SU-DHL-6 (cell line): Measurements from ENCODE around the gene KDM1B.

ENCODE experiments used
- H2AFZ ChIP-seq: fragments of 200-600 bp; sonication (generic); 2 replicates; pipeline ENCODE4 v1.6.1; 2014; ENCODE audit warnings: low read depth, mild to moderate bottlenecking, moderate library complexity, mixed read lengths, antibody characterized with exemption, low read length; ENCODE audit not compliant: severe bottlenecking
- H3F3A ChIP-seq: fragments of 200-600 bp; shearing (Covaris generic); 2 replicates; pipeline ENCODE4 v1.6.0; 2016; ENCODE audit warnings: antibody characterized with exemption, mild to moderate bottlenecking; ENCODE audit not compliant: insufficient read depth
- H3K27ac ChIP-seq: fragments of 200-600 bp; sonication (generic); 2 replicates; pipeline ENCODE4 v1.5.1; 2016; ENCODE audit warnings: low read depth, mild to moderate bottlenecking, low read length, moderate library complexity, mixed read lengths
- H3K27me3 ChIP-seq: fragments of 200-600 bp; sonication (generic), shearing (Covaris generic); 2 replicates; pipeline ENCODE4 v1.6.0; 2014; ENCODE audit warnings: mild to moderate bottlenecking, low read length
- H3K36me3 ChIP-seq: fragments of 200-600 bp; sonication (generic); 2 replicates; pipeline ENCODE4 v1.6.1; 2014; ENCODE audit warnings: mild to moderate bottlenecking, low read length, mixed read lengths
- H3K4me2 ChIP-seq: fragments of 300-600, 200-600 bp; shearing (Covaris generic), sonication (generic); 2 replicates; pipeline ENCODE4 v1.6.0; 2014; ENCODE audit warnings: low read length, low read depth, mild to moderate bottlenecking; ENCODE audit not compliant: poor library complexity, severe bottlenecking
- H3K4me3 ChIP-seq: fragments of 200-600 bp; sonication (generic); 2 replicates; pipeline ENCODE4 v1.5.1; 2014; ENCODE audit warnings: antibody characterized with exemption, low read length, mild to moderate bottlenecking, mixed read lengths; ENCODE audit not compliant: insufficient read depth, poor library complexity, severe bottlenecking
- H3K79me2 ChIP-seq: fragments of 200-600 bp; sonication (generic); 2 replicates; pipeline ENCODE4 v1.6.1; 2014; ENCODE audit warnings: mild to moderate bottlenecking, low read length, moderate library complexity; ENCODE audit not compliant: insufficient read depth
- H3K9ac ChIP-seq: fragments of 200-600 bp; sonication (generic); 2 replicates; pipeline ENCODE4 v1.7.0; 2014; ENCODE audit warnings: mild to moderate bottlenecking, low read length
- H3K9me2 ChIP-seq: fragments of 200-600 bp; sonication (generic); replicated peaks from 2 replicates; pipeline ENCODE4 v1.6.1; 2014; ENCODE audit warnings: low read length; ENCODE audit not compliant: insufficient read depth
- H3K9me3 ChIP-seq: fragments of 200-600 bp; sonication (generic); 2 replicates; pipeline ENCODE4 v1.6.1; 2014; ENCODE audit warnings: low read length, mixed read lengths; ENCODE audit not compliant: insufficient read depth
- H4K20me1 ChIP-seq: fragments of 200-600 bp; sonication (generic); 2 replicates; pipeline ENCODE4 v1.6.1; 2014; ENCODE audit warnings: low read depth, mild to moderate bottlenecking, antibody characterized with exemption, low read length, moderate library complexity, mixed read lengths
- CTCF ChIP-seq: fragments of 200-600 bp; sonication (generic); IDR thresholded peaks from one replicate; pipeline ENCODE4 v1.5.1; 2017; ENCODE audit warnings: antibody characterized with exemption, mild to moderate bottlenecking, low read length, moderate library complexity; ENCODE audit not compliant: insufficient read depth, poor library complexity, severe bottlenecking
- EZH2phosphoT487 ChIP-seq: fragments of 200-600 bp; sonication (generic), shearing (Covaris generic); conservative IDR thresholded peaks from 2 replicates; pipeline ENCODE4 v1.6.1; 2018; ENCODE audit warnings: mild to moderate bottlenecking, antibody characterized with exemption, low read length, moderate library complexity, mixed read lengths

Gene KDM1B

GRCh38 chr6:18246205-18246604 is 91.0 kb downstream of the KDM1B start:
- TF ChIP-seq EZH2phosphoT487 = no peak
- no peak for TF ChIP-seq CTCF
- Histone ChIP-seq H3K9me2 (no peaks in the 10 kb centered on the region), H3K36me3 (peaks cover 96% of the 10 kb centered on the region), H3K9ac (no peak overlapping the region), H3F3A (peaks cover 60% of the 10 kb centered on the region), H3K27me3 (no peaks in the 10 kb centered on the region), H3K9me3 (no peaks in the 10 kb centered on the region), H3K4me3 (no peak overlapping the region), H3K79me2 (peaks cover 100% of the 10 kb centered on the region), H3K27ac (no peak overlapping the region), H3K4me2 (no peak overlapping the region), H2AFZ (no peak overlapping the region), H4K20me1 (peaks cover 86% of the 10 kb centered on the region)

- Histone ChIP-seq H4K20me1 (peaks cover 86% of the 10 kb centered on the region), H3K9me3 (no peaks in the 10 kb centered on the region), H2AFZ (no peak overlapping the region), H3K4me3 (no peak overlapping the region), H3K4me2 (no peak overlapping the region), H3K36me3 (peaks cover 96% of the 10 kb centered on the region), H3K79me2 (peaks cover 100% of the 10 kb centered on the region), H3K27ac (no peak overlapping the region), H3K27me3 (no peaks in the 10 kb centered on the region), H3K9me2 (no peaks in the 10 kb centered on the region), H3K9ac (no peak overlapping the region), H3F3A (peaks cover 60% of the 10 kb centered on the region)
- TF ChIP-seq EZH2phosphoT487 (no peak), CTCF (no peak)
Observed at GRCh38 chr6:18247002-18247401, 91.8 kb downstream of the KDM1B start.

- Histone ChIP-seq H3K4me2 (no peak overlapping the region), H3K27ac (no peak overlapping the region), H3F3A (peaks cover 57% of the 10 kb centered on the region; the same call in 1 of the 2 replicates), H3K9me3 (no peaks in the 10 kb centered on the region), H3K4me3 (no peak overlapping the region), H4K20me1 (peaks cover 87% of the 10 kb centered on the region), H3K9ac (no peak overlapping the region), H3K36me3 (peaks cover 96% of the 10 kb centered on the region), H2AFZ (no peak overlapping the region), H3K79me2 (peaks cover 100% of the 10 kb centered on the region), H3K27me3 (no peaks in the 10 kb centered on the region), H3K9me2 (no peaks in the 10 kb centered on the region)
- TF ChIP-seq EZH2phosphoT487 (no peak), CTCF (no peak)
Observed at GRCh38 chr6:18248698-18249097, 93.5 kb downstream of the KDM1B start.

- H3K9me2 ChIP-seq = no peaks in the 10 kb centered on the region
- H3K79me2 ChIP-seq = peaks cover 100% of the 10 kb centered on the region
- H3K4me2 ChIP-seq = no peak overlapping the region
- H3K36me3 ChIP-seq = peaks cover 93% of the 10 kb centered on the region
- H3K9ac ChIP-seq = no peak overlapping the region
- no peak overlapping the region for H2AFZ ChIP-seq
- no peak overlapping the region for H3K27ac ChIP-seq
- no peaks in the 10 kb centered on the region for H3K9me3 ChIP-seq
- H4K20me1 ChIP-seq = peaks cover 84% of the 10 kb centered on the region
- H3F3A ChIP-seq = peaks cover 52% of the 10 kb centered on the region; the same call in 1 of the 2 replicates
- H3K4me3 ChIP-seq = no peak overlapping the region
- TF ChIP-seq CTCF (no peak), EZH2phosphoT487 (no peak)
- H3K27me3 ChIP-seq = no peaks in the 10 kb centered on the region
Observed at GRCh38 chr6:18249271-18249670, 94.0 kb downstream of the KDM1B start.
